Measurements from ENCODE around the gene NHLRC1.

DNA sequence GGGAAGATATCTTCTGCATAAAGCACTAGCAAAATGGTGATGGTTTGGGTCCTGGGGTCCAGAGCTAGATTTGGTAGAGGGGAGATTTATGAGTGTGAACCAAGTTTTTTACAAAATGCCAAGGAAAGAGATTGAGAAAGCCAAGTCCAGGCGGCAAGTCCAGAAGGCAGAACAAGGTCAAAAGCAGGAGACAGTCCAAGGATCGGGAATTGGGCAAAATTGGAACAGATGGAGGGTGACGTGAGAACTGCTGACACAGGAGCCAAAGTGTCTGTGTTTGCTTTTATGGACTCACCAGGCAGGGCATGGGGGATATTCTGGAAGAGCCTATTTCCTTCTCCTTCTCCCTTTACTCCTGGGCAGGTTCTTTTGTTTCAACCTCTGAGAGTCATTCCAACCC, 4.1 kb downstream of the NHLRC1 start:
- TF ChIP-seq, protein P1, sequence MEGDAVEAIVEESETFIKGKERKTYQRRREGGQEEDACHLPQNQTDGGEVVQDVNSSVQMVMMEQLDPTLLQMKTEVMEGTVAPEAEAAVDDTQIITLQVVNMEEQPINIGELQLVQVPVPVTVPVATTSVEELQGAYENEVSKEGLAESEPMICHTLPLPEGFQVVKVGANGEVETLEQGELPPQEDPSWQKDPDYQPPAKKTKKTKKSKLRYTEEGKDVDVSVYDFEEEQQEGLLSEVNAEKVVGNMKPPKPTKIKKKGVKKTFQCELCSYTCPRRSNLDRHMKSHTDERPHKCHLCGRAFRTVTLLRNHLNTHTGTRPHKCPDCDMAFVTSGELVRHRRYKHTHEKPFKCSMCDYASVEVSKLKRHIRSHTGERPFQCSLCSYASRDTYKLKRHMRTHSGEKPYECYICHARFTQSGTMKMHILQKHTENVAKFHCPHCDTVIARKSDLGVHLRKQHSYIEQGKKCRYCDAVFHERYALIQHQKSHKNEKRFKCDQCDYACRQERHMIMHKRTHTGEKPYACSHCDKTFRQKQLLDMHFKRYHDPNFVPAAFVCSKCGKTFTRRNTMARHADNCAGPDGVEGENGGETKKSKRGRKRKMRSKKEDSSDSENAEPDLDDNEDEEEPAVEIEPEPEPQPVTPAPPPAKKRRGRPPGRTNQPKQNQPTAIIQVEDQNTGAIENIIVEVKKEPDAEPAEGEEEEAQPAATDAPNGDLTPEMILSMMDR (IDR thresholded peaks at IDR 0.05): no peak
- no peak for TF ChIP-seq POLR2A (IDR thresholded peaks at IDR 0.05)

Data from suprapubic skin (tissue), 3 donors.